NCI-H146 treated with DMSO at 0.1 percent for 48 hours (cell line): ENCODE results near the gene SLC25A21.
A peak's percentile ranks its signal among the peaks of the same experiment; 100 is the strongest.

Source experiments
- DNase-seq: peaks from one replicate; lab custom pipeline; 2025; ENCODE audit not compliant: unreplicated experiment; lab: John Stamatoyannopoulos, UW

The SLC25A21 gene

DNA sequence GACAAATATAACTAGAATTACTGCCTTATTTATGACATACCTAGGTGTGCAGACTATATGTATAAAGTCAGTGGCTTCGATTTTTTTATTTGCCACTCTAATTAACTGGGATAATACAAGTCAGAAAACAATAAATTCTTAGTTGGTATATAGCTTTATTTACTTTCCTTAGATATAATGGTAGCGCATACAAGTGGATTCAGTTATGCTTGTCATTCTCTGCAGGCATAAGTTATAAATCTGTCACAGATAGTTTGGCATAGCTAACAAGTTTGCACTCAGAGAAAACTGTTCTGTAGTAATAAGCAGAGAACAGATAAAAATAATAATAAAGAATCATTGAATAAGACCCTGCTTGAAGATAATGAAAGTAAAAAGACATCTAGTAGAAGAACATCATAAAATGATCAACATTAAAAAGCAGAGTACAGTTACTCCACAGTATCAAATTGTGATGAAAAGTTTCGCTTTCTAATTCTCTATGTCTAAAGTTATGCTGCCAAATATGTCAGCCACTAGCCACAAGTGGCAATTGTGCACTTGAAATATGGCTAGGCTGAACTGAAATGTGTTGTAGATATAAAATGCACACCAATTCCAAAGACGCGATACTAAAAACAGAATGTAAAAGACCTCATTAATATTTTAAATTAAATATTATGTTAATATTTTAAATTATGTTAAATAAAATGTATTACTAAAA, 224.1 kb downstream of the SLC25A21 start:
- DNase-seq = no peak

DNA sequence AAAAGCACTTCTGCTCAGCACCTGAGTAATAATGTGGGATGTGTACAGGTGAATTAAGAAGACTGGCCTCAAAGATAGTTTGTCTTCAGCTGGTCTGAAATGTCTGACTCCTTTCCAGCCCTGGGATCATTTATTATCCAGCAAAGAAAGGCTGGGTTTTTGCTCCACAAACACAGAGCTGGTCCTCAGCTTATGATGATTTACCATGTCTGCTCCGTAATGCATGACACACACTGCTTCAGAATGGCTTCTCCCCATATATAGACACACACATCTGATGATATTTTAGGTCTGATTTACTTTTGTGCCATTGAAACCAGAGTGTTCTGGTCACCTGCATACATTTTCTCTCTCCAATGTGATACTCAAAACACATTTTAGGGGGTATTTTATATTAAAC, 225.0 kb downstream of the SLC25A21 start:
- DNase-seq = no peak

DNA sequence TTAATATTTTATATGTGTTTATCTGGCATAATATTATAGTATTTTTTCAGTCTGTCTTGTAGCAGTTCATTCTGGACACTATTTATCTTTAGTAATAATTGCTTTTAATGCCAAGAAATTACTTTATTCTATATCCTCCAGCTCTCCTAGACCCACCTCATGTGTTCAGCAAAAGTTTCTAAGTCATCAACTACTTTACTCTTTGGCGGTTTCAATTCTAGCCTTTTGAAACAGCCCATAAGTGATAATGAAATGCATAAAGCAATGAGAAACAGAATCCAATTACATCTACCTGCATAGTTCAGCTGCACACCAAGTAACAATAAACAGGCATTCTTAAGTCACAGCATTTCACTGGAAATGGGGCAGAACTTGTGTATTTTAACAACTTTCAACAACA, 225.5 kb downstream of the SLC25A21 start:
- DNase-seq = no peak

DNA sequence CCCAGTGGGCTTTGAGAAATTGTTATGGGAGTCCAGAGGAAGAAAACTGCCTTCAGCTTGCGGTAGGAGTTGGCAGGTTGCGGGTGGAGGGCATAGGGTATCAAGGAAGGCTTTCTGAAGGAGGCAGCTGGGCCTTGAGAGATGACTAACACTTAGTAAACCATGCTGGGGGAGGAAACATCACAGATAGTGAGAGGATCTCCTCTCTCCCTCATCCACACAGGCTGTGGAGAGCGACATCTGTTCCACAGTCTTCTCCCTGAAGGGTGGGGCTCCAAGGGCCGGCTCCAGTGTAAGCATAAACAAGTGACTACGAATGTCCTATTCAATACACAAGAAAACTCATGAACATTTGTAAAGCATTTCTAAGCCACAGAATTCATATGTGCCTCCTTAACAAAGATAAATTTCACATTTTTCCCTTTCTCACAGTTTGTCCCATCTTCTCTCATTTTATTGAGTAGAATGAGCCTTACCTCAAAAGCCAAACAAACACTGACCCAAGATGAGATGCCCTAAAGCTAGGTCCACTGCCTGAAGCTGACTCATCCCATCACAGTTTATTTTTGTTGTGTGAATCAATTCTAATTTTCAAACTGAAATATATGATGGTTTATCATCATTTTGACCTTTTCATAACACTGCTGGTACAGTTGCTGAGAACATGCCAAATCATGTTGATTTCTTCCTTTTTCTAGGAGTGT, 227.9 kb downstream of the SLC25A21 start:
- DNase-seq = no peak

DNA sequence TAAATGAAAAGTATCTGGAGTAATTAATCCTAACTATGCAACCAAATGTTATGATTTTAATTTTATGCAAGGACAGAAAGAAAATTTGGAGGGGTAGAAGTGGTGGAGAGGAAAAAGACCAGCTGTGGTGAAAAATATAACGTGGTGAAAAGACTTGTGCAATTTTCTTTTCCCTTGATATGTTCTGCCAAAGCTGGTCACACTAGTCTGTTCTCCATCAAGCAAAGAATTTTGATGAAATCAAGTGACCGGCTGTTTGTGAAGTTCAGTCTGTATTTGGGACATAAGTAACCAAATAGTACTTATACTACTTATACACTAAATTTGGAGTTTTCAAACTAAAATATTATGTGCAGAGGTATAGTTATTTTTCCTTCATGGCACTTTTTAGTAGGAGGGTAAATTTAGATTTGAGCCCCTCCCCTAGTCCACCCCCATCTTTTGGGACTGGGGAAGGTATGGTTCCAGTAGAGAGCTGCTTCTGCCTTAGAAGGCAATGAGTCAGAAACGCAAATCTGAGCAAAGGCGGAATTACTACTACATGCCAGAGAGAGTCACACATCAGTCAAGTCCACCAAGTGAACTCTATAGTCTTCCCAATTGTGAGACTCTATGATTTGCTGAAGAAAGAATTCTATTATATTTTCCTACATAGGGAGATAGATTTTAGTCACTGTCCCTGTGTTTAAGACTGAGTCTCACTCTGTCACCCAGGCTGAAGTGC, 229.7 kb downstream of the SLC25A21 start:
- no peak for DNase-seq

DNA sequence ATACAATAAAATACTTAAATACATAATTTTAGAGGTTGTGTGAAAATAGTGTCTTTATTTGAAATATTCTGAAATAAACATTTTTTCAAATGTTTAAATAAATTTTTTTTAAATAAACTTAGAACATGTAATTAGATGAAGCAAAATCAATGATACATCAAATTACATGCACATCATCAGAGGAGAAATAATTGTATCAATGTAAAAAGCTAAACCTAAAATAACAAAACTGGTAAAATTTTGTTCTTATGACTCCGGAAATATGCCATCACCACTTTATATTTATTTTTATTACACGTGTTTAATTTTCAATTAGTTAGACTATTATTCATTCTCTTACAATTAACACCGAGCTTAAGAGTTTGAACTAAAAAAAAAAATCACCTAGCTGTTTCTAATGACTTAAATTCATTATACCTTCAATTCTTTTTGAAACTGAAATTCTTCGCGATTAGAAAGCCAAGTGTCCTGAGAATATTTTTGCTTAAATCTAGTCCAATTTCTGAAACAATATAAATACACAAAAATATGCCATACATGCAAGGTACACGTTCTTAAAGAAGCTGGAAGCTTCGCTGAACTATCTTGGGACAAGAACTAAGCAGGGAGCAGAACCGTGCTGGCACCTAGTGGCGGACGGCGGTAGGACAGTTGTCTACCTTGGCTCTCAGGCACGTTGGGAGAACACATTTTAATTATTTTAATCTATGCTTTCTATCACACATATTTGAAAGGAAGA, 230.5 kb downstream of the SLC25A21 start:
- peak; percentile 22 for DNase-seq

DNA sequence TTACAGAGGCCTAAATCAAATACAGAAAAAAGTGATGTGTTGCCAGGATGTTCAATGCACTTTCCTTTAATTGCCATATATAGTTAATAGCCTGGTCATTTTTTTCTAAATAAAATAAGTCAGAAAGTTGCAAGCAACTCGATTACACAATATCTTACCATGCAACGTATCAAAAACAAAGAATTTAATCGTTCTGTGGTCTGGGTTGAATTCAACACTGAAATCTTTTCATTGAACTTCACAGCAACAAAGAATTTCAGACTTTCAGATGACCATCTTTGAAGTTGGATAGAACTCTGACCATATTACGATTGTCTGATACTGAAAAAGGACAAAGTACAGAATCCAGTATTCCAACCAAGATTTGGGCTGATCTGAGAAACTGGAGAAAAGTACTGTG, 231.9 kb downstream of the SLC25A21 start:
- no peak for DNase-seq

DNA sequence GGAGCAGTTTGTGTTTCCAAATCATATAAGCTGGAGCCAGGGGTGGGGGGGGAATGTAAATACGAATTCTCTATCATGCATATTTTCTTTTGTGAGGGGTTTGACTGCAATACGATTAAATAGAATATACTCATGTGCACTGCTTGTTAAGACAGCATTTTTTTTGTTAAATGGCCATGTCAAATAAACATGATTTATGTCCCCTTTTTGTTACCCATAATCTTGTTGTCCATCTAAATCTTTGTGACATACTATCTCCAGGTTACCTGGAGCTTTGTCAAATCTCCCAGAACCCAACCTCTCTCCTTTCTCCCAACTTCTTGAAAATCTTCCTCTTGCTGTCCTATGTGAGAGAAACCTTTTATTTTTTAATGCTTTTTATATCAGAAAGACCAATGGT, 233.1 kb downstream of the SLC25A21 start:
- DNase-seq = no peak

DNA sequence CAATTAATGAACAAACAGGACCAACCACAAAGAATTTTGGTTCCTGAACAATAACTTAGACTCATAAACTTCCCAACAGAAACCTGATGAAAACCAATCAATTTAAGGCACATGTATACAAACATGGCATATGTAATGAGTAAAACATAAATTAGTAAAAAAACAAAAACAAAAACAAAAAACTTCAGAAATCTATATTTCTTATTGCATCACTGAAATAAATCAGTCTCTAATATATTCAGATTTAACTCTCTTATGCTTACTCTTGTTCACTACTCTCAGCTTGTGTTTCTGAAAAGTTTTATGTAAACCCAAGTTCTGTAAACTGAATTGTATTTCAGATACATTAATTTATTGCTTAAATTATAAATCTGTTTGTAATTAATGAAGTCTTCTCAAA, 233.7 kb downstream of the SLC25A21 start:
- no peak for DNase-seq

DNA sequence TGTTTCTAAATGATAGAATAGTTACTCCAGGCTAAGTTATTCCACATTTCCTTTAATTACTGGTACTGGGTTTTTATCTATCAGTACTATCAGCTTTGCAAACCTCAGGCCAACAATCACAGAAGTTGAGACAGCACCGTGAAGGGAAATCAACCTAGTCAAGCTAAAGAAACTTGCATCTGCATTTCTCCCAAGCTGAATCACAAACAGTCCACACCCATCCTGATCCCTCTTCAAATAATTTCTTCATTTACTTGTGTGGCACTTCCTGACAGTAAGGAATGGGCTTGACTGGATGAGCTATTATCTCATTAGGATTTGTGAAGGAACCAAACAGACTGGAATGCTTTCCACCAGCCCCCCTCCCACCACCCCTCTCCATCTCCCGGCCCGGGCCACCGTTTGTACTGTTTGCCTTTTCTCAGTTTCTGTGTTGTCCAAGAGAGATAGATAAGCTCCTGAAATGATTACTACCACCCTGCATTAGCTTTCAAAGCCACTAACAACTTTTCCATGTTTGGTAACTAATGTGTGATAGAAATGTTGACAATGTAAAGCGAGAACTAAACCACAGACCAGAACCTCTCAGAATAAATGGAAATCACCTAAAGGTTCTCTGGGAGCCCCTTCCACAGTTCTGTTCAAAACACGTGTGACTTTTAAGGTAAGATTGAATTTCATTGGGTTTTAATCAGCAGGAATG, 236.3 kb downstream of the SLC25A21 start:
- no peak for DNase-seq

DNA sequence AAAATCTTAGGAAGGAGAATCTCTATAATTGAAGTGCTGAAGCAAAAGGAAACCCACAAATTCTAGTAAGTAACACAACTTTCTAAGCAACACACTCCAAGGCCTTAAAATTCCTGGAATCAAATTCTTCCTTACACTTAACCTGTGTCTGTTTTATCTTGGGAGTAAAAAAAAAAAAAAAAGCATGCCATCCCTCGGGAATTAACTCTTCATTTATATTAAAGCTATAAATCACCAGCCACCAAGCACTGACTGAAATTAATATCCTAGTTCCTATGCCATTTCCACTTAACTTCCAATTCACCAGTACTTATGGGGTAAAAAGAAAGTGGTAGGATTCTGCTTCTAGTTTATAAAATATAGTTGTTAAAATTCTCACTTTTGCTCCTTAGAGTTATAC, 238.1 kb downstream of the SLC25A21 start:
- no peak for DNase-seq

DNA sequence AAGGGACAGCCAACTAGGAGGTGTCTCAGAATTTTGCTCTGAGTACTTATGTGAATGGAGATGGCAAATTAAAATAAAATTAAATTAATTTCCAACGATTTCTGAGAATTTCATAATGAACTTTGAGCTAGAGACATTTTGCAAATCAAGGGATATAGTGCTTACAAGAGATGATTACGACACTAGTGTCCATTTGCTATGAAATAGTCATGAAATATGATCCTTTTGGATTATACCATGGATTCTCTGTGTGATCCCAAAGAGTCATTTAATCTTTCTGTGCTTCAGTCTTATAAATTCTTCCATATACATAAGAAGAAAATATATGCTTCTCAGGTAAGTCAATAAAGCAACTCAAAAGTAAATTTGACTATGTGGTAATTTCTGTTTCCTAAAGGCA, 240.6 kb downstream of the SLC25A21 start:
- no peak for DNase-seq

DNA sequence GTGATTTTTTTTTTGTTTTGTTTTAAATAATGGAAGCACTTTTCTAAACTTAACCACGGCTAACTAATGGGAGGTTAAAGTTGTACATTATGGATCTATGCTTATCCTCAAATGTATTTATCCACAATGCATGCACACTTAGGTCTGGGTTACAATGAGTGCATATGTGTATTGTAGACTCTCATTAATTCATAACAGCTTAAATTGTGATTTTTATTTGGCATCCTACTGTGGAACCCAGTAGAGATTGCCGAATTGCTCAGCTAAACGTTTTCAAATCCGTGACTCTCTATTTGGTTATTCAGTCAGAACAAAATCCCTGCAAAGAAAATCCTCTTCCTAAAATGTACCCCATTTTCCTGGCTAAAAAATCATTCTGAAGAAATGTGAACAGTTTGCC, 244.0 kb downstream of the SLC25A21 start:
- no peak for DNase-seq

DNA sequence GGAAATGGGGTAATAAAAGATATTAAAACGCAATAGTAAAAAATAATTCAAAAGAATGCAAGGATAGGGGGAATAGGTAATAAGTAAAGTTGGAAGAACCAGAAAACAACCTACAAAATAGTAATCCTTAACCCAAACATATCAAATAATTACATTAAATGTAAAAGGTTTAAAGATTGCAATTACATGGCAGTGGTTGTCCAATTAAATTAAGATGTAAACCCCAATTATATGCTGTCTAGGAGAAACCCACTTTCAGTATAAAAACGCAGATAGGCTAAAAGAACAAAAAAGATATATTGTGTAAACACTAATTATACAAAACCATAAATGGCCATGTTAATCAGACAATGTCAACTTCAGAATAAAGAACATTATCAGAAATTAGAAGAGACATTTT, 247.3 kb downstream of the SLC25A21 start:
- DNase-seq = no peak

DNA sequence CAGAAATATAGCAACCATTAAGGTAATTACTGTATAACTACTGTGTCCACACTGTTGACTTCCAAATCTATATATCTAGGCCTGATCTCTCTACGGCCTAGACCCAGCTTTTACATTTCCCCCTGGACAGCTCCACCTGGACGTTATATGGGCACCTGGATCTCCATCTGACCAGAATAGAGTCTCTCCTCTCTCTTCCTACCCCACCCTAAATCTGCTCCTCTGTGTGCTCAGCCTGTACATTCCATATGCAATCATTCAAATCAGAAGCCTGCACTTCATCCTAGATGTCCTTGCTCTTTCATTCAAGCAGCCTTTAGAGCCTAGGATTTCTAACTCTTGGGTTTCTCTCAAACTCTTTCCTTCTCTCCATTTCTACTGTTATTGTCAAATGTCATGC, 255.7 kb downstream of the SLC25A21 start:
- peak; percentile 67 for DNase-seq

DNA sequence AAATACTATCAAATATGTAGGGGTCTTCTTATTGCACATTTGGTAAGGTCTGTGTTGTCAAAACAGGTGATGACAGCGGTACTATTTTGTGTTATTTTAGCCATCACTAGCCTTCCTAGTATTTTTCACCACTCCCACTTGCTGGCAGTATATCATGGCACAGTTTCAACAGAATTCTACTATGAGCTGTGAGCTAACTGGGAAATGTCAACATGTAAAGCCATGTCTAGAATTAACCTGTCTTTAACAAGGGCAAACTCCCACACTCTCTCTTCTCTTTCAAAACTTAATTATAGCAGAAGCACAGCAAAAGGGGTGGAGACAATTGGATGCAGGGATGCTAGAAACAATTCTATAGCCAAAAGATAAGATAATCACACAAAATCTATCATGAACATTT, 257.3 kb downstream of the SLC25A21 start:
- DNase-seq = peak; percentile 46

DNA sequence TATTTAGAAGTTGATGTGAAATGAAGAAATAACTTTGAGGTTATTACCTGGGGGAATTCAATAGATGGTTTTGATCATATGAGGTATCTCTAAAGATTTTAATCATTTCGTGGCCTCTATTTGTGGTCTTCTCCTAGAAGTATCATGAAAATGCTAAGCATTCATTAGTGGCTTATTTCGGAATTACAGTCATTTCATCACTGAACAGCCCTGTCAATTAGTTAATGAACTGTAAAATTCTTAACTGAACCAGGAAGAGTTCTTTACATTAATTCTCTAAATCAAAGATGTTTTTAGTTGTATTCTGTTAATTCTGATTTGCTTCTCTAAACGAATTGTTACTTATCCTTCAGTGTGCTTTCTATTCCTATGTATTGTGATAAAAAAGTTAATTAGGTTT, 261.8 kb downstream of the SLC25A21 start:
- no peak for DNase-seq

DNA sequence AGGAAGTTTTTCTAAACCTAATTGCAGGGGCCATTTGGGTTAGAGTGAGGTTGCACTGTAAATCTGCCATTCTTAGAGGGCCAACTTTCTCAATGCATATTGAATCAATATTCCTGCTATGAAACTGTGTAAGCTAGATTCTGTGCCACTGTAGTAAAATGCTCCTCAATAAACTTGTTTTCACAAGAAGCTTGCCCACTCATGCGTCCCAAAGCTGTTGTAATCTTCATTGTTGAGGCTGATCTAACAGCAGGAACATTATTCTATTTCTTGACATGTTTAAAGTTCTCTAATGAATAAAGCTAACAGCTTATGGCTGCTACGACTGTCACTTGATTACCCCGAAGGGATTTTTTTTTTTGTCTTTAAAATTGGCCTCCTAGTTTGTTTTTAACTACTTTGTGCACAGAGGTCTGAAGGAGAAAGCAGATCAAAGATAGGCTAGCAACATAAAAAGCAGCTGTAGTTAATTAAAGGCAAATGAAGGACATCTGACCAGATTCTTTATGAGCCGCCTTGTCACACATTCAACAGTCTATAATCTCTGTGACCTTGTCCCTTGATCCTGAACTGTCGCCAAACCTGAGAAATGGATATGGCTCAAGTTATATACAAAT, 267.0 kb downstream of the SLC25A21 start:
- peak; percentile 25 for DNase-seq

DNA sequence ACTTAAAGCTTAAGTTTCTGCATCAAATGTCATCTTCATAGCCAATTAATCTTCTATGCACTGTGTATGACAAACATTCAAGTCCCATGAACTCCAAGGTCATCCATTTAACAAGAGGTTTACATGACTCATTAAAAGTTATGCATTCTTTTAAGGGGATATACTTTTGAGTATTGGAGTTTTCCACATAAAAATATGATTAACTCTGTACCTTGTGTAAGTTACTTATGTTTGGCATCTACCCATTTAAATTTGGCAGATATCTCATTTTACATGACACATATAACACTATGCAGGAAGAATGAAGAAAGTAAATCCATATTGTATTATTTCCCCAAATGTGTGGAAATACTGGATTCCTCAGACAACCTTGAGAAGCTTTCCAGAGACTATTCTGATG, 270.5 kb downstream of the SLC25A21 start:
- DNase-seq = no peak

DNA sequence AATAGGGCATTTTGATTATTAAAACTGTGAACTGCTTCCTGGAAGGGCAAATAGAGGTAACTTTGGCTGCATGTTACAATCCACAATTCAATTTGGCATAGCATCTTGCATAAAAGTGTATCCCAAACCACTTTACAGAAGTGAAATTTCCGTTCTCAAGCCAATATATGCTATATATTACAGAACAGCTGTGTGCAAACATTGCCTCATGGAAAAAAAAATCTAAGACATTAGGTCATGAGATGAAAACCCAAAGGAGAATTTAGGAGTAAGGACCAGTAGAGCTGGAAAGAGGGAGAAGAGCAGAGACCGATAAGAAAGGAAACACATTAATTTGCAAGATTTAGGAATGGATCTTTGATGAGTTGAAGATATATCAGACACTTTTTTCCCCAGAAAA, 271.6 kb downstream of the SLC25A21 start:
- no peak for DNase-seq
